Transverse colon (tissue), 4 donors: ENCODE data around the gene C19orf38.

ENCODE experiments used
- CTCF ChIP-seq, 5 experiments: fragments of 200-600 bp in 3 of 5; fragments of 450-650 bp in 2 of 5; sonication (generic) in 3 of 5; IDR thresholded peaks; 1 replicate in 2 of 5; 2 replicates in 3 of 5; pipeline ENCODE4 v1.5.1; 2016 to 2017; ENCODE audit warnings: antibody characterized with exemption in 5 of 5, inconsistent platforms in 3 of 5, mild to moderate bottlenecking in 2 of 5, moderate library complexity in 1 of 5
- EP300 ChIP-seq: sonication (generic); formaldehyde crosslinking; IDR thresholded peaks from one replicate; pipeline ENCODE4 v1.6.1; 2017; ENCODE audit warnings: antibody characterized with exemption, low read depth
- POLR2A ChIP-seq: fragments of 450-650 bp; IDR thresholded peaks from one replicate; pipeline ENCODE4 v1.6.1; 2016; ENCODE audit warnings: antibody characterized with exemption, mild to moderate bottlenecking, moderate library complexity
- POLR2AphosphoS5 ChIP-seq, 3 donors: sonication (generic); formaldehyde crosslinking; IDR thresholded peaks; one replicate each; pipeline ENCODE4 v1.6.1; 2016; ENCODE audit warnings: antibody characterized with exemption in 3 of 3

GRCh38 chr19:10854350-10855089 is 6.3 kb downstream of the C19orf38 start:
- TF ChIP-seq POLR2AphosphoS5 (IDR thresholded peaks at IDR 0.05), result no peak
- TF ChIP-seq CTCF (IDR thresholded peaks at IDR 0.05), result no peak
- no peak for TF ChIP-seq EP300
- TF ChIP-seq POLR2A, result no peak
